COLO668 (cell line): ENCODE results near the gene CDC42SE2.
"Not testable (repeated sequence)": the region's sequence is repeated elsewhere in the genome, so short reads cannot be mapped to it uniquely, and the experiment has no call there.

Experiments
- DNase-seq: peaks from one replicate; lab custom pipeline; 2025; ENCODE audit not compliant: unreplicated experiment; lab: John Stamatoyannopoulos, UW

Gene CDC42SE2

GRCh38 chr5:131250751-131251475 is 12.9 kb upstream of the CDC42SE2 start:
- DNase-seq = no peak

- DNase-seq = no peak
Observed at GRCh38 chr5:131252824-131253171, 11.1 kb upstream of the CDC42SE2 start.

- not testable (repeated sequence) for DNase-seq
Observed at GRCh38 chr5:131254025-131254424, 9.8 kb upstream of the CDC42SE2 start.

- no peak for DNase-seq
Observed at GRCh38 chr5:131254741-131255140, 9.1 kb upstream of the CDC42SE2 start.

GRCh38 chr5:131256507-131256823 is 7.4 kb upstream of the CDC42SE2 start:
- DNase-seq = no peak

GRCh38 chr5:131258733-131259132 is 5.1 kb upstream of the CDC42SE2 start:
- no peak for DNase-seq

- DNase-seq = no peak
Observed at GRCh38 chr5:131259326-131259725, 4.5 kb upstream of the CDC42SE2 start.

GRCh38 chr5:131260895-131261294 is 3.0 kb upstream of the CDC42SE2 start:
- DNase-seq = no peak

GRCh38 chr5:131261483-131261882 is 2.4 kb upstream of the CDC42SE2 start:
- no peak for DNase-seq

- no peak for DNase-seq
Observed at GRCh38 chr5:131262953-131263541, 806 bp upstream of the CDC42SE2 start.

- peak; percentile 35 for DNase-seq
Observed at GRCh38 chr5:131264451-131265099, 722 bp downstream of the CDC42SE2 start.

- DNase-seq = no peak
Observed at GRCh38 chr5:131265311-131265803, 1.5 kb downstream of the CDC42SE2 start.

- no peak for DNase-seq
Observed at GRCh38 chr5:131266370-131267060, 2.7 kb downstream of the CDC42SE2 start.

GRCh38 chr5:131268758-131269370 is 5.0 kb downstream of the CDC42SE2 start:
- DNase-seq = no peak

GRCh38 chr5:131270809-131271208 is 7.0 kb downstream of the CDC42SE2 start:
- DNase-seq = no peak

- DNase-seq = not testable (repeated sequence)
Observed at GRCh38 chr5:131271888-131272287, 8.0 kb downstream of the CDC42SE2 start.

- DNase-seq = no peak
Observed at GRCh38 chr5:131272307-131272706, 8.5 kb downstream of the CDC42SE2 start.

- DNase-seq = no peak
Observed at GRCh38 chr5:131272724-131273123, 8.9 kb downstream of the CDC42SE2 start.

GRCh38 chr5:131274326-131275063 is 10.6 kb downstream of the CDC42SE2 start:
- DNase-seq = no peak

GRCh38 chr5:131276072-131276471 is 12.2 kb downstream of the CDC42SE2 start:
- DNase-seq = no peak

- DNase-seq = no peak
Observed at GRCh38 chr5:131277447-131277846, 13.6 kb downstream of the CDC42SE2 start.
